Common myeloid progenitor, CD34-positive (primary cell): ENCODE data around the gene FNDC4.

Experiments
- CTCF ChIA-PET: fragments of 350-600 bp; sonication (Branson Sonifier 250); formaldehyde crosslinking; loops from one replicate; lab custom pipeline; 2021; ENCODE audit warnings: antibody characterized with exemption; lab: Charles Lee
- POLR2A ChIA-PET: fragments of 350-600 bp; sonication (Branson Sonifier 250); formaldehyde crosslinking; loops from one replicate; lab custom pipeline; 2021; ENCODE audit warnings: antibody characterized with exemption; lab: Charles Lee
- DNase-seq, 3 donors: peaks; one replicate each; pipeline versions ENCODE4 v3.0.0 to v3.0.0-alpha.2; 2013
- H3K27ac ChIP-seq, 2 experiments: 1 replicate in 1 of 2; 2 replicates in 1 of 2; pipeline ENCODE4 v1.7.0; 2013; ENCODE audit warnings: inconsistent platforms in 2 of 2, low read length in 2 of 2, mild to moderate bottlenecking in 2 of 2, low read depth in 1 of 2, moderate library complexity in 1 of 2; ENCODE audit not compliant: severe bottlenecking in 2 of 2, insufficient read depth in 1 of 2, poor library complexity in 1 of 2
- H3K27me3 ChIP-seq, 5 experiments: replicated peaks in 2 of 5; 1 replicate in 3 of 5; 2 replicates in 2 of 5; pipeline versions ENCODE4 v1.6.1 to v1.7.0; 2013; ENCODE audit warnings: low read length in 4 of 5, mild to moderate bottlenecking in 2 of 5, moderate library complexity in 2 of 5, inconsistent platforms in 1 of 5; ENCODE audit not compliant: insufficient read depth in 5 of 5, control insufficient read depth in 4 of 5
- H3K36me3 ChIP-seq, 4 experiments: 1 replicate in 2 of 4; 2 replicates in 2 of 4; pipeline versions ENCODE4 v1.6.1 to v1.7.0; 2013; ENCODE audit warnings: low read length in 3 of 4, control low read depth in 1 of 4, mild to moderate bottlenecking in 1 of 4; ENCODE audit not compliant: control insufficient read depth in 4 of 4, insufficient read depth in 4 of 4
- H3K4me1 ChIP-seq, 4 experiments: 1 replicate in 3 of 4; 2 replicates in 1 of 4; pipeline versions ENCODE4 v1.6.1 to v1.7.1; 2013; ENCODE audit warnings: low read length in 3 of 4, mild to moderate bottlenecking in 3 of 4, control low read depth in 1 of 4, inconsistent platforms in 1 of 4, moderate library complexity in 1 of 4; ENCODE audit not compliant: control insufficient read depth in 4 of 4, insufficient read depth in 4 of 4; ENCODE audit errors: control extremely low read depth in 1 of 4
- H3K4me3 ChIP-seq, 7 experiments: 1 replicate in 4 of 7; 2 replicates in 3 of 7; pipeline versions ENCODE4 v1.5.1 to v1.7.0; 2013; ENCODE audit warnings: mild to moderate bottlenecking in 7 of 7, low read length in 6 of 7, moderate library complexity in 6 of 7, inconsistent platforms in 2 of 7, low read depth in 2 of 7, control low read depth in 1 of 7; ENCODE audit not compliant: insufficient read depth in 4 of 7, control insufficient read depth in 1 of 7; ENCODE audit errors: extremely low read depth in 1 of 7
- H3K9me3 ChIP-seq, 5 experiments: 1 replicate in 4 of 5; 2 replicates in 1 of 5; pipeline versions ENCODE4 v1.6.1 to v1.7.1; 2013; ENCODE audit warnings: low read length in 4 of 5, mild to moderate bottlenecking in 2 of 5, inconsistent platforms in 1 of 5, low read depth in 1 of 5, moderate library complexity in 1 of 5; ENCODE audit not compliant: control insufficient read depth in 4 of 5, insufficient read depth in 2 of 5; ENCODE audit errors: control extremely low read depth in 1 of 5
- WGBS: methylation state at CpG from one replicate; pipeline ENCODE4 v1.1.5; 2013; ENCODE audit not compliant: insufficient coverage; 5-methylcytosine and 5-hydroxymethylcytosine counted together

The FNDC4 gene

GRCh38 chr2:27445615-27446014 is 49.4 kb downstream of the FNDC4 start:
- Histone ChIP-seq H3K27me3 (no peaks in the 10 kb centered on the region), H3K36me3 (peaks cover 21 to 70% (median 57%) of the 10 kb centered on the region in 4 experiments), H3K4me3 (no peak overlapping the region), H3K27ac (no peak overlapping the region), H3K9me3 (no peaks in the 10 kb centered on the region), H3K4me1 (peaks cover 0 to 9% (median 3%) of the 10 kb centered on the region in 4 experiments)
- WGBS, result 98% methylated on average over 8 of the region's 8 CpGs
- DNase-seq, result no peak
- CTCF ChIA-PET, result no interaction called here
- POLR2A ChIA-PET, result no interaction called here

GRCh38 chr2:27445155-27445554 is 49.8 kb downstream of the FNDC4 start:
- DNase-seq, result no peak
- POLR2A ChIA-PET, result no interaction called here
- CTCF ChIA-PET, result no interaction called here
- Histone ChIP-seq H3K9me3 (no peaks in the 10 kb centered on the region), H3K4me1 (peaks cover 0 to 9% (median 3%) of the 10 kb centered on the region in 4 experiments), H3K27ac (no peak overlapping the region), H3K36me3 (peaks cover 22 to 73% (median 59%) of the 10 kb centered on the region in 4 experiments), H3K4me3 (no peak overlapping the region), H3K27me3 (no peaks in the 10 kb centered on the region)
- 90% methylated on average over 2 of the region's 8 CpGs for WGBS

GRCh38 chr2:27442920-27443282 is 52.1 kb downstream of the FNDC4 start:
- H3K4me3 ChIP-seq, result no peak overlapping the region
- DNase-seq, result peak in 1 of 3 donors; percentile 8
- H3K27ac ChIP-seq, result no peak overlapping the region
- CTCF ChIA-PET, result no interaction called here
- peaks cover 16 to 72% (median 59%) of the 10 kb centered on the region in 4 experiments for H3K36me3 ChIP-seq
- WGBS, result 94% methylated on average over 6 of the region's 6 CpGs
- POLR2A ChIA-PET, result no interaction called here
- peaks cover 0 to 9% (median 3%) of the 10 kb centered on the region in 4 experiments for H3K4me1 ChIP-seq
- H3K27me3 ChIP-seq, result no peaks in the 10 kb centered on the region
- H3K9me3 ChIP-seq, result no peaks in the 10 kb centered on the region

GRCh38 chr2:27441958-27442919 is 52.8 kb downstream of the FNDC4 start, which contains the start of gene KRTCAP3:
Gene KRTCAP3 (plus strand): TSS chr2:27442381. CDS start chr2:27442413, 32 bp downstream.
- WGBS, result 70% methylated on average over 61 of the region's 80 CpGs
- Histone ChIP-seq H3K27ac (no peak within 1 kb of the TSS), H3K27me3 (no peaks in the 10 kb centered on the region), H3K36me3 (peaks cover 14 to 69% (median 56%) of the 10 kb centered on the region in 4 experiments), H3K4me1 (peaks cover 0 to 9% (median 3%) of the 10 kb centered on the region in 4 experiments), H3K9me3 (no peaks in the 10 kb centered on the region), H3K4me3 (peak within 1 kb of the TSS in 2 of 7 experiments; percentile 8 to 23)
- DNase-seq, result peak in 2 of 3 donors; percentile 45 to 52
- ChIA-PET CTCF (interaction anchor here (0.7 to 1.5 kb wide), 2 partner anchors 11 to 20 kb away, joined by 3 to 5 read pairs; no protein-coding TSS in a partner anchor), POLR2A (no interaction called here)
